ENCODE results near the gene IGFL3. TPM values are rescaled to one million over a fixed set of nuclear protein-coding genes. Genes with fewer than 3 reads are reported as not detected.

Gene IGFL3
- 0.32 TPM in 1 of 2 replicates, not detected in the other for total RNA-seq

DNA sequence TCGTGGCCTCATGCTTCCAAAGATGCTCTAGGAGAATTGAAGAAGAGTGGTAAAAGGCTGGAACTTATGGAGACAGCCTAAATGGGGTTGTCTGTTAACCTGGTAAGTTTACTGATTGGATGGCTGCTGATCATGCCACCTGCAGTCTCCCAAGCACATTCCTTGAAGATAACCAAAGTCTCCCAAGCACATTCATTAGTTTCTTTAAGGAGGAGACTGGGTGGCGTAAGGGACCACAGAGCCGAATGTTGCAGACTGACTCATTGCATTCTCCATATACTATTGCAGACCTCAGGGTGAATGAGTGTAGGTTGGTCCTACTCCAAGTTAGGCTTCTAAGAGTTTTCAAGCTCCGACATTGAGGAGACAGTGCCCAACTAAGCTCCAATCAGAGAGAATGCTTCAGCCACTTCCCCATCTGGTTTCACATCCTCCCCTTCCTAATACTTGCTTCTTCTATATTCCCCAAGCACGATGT is at the start of gene IGFL3:
TSS of gene IGFL3 (minus strand) at position 51 of the 478 bp plus-strand sequence. CDS start at position 12, 39 bp downstream.

DNA sequence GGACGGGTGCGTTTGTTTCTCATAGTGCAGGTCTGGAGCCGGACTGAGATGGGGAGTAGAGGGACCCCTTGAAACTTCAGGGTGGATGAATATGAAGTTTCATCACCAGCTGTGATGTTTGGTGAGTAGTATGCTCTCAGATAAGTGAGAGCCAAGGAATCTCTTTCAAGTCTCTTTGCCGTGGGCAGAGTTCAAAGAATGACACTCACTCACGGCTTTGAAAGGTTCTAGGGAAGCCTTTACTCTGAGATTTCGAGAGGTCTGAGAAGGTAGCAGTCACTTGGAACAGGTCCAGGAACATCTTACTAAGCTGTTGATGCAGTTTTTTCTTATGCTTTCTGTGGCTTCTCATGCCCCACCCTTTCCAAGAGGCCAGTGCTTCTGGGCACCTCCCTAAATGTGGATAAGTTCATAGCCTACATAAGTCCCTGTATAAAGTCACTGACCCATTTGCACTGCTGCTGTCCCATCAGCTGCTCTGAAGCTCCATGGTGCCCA is 23.4 kb upstream of the IGFL3 start, which contains the start of gene IGFL2:
TSS of gene IGFL2 (plus strand) at position 448 of the 498 bp plus-strand sequence. CDS start at position 489, 41 bp downstream.

Other genes with a start within 250 kb of the IGFL3 start
- 21.1 and 22.2 TPM in 2 replicates for gene IRF2BP1, start 238.5 kb downstream of the IGFL3 start, total RNA-seq
- gene MYPOP, start 222.1 kb downstream of the IGFL3 start, total RNA-seq = 1.1 and 1.6 TPM in 2 replicates
- gene NANOS2, start 209.9 kb downstream of the IGFL3 start, total RNA-seq = not detected in 2 replicates
- 2.1 and 3.2 TPM in 2 replicates for gene NOVA2, start 150.8 kb downstream of the IGFL3 start, total RNA-seq
- gene CCDC61, start 129.2 kb downstream of the IGFL3 start, total RNA-seq = 8.8 and 14.0 TPM in 2 replicates
- gene PGLYRP1, start 101.6 kb downstream of the IGFL3 start, total RNA-seq = not detected in 2 replicates
- 0.15 TPM in 1 of 2 replicates, not detected in the other for gene IGFL4, start 83.7 kb downstream of the IGFL3 start, total RNA-seq
- not detected in 2 replicates for gene IGFL2, start 23.6 kb upstream of the IGFL3 start, total RNA-seq
- not detected in 2 replicates for gene IGFL1, start 105.1 kb upstream of the IGFL3 start, total RNA-seq
- gene HIF3A, start 172.4 kb upstream of the IGFL3 start, total RNA-seq = 0.97 and 7.0 TPM in 2 replicates
- gene PPP5C, start 222.4 kb upstream of the IGFL3 start, total RNA-seq = 65.3 and 81.8 TPM in 2 replicates